AG09319 (cell line): ENCODE data around the gene SF1.
A peak's percentile ranks its signal among the peaks of the same experiment; 100 is the strongest.

ENCODE experiments used
- DNase-seq: peaks from one replicate; pipeline ENCODE4 v3.0.0-alpha.2; 2010; ENCODE audit warnings: low read depth; ENCODE audit errors: extremely low read depth
- TF ChIP-seq, protein P1 (sequence below): IDR thresholded peaks from 2 replicates; pipeline ENCODE4 v1.5.1; 2011; ENCODE audit warnings: low read depth, mild to moderate bottlenecking, inconsistent platforms, low read length, moderate library complexity

Gene SF1

GRCh38 chr11:64792482-64792881, 14.1 kb upstream of the SF1 start:
- TF ChIP-seq, protein P1, sequence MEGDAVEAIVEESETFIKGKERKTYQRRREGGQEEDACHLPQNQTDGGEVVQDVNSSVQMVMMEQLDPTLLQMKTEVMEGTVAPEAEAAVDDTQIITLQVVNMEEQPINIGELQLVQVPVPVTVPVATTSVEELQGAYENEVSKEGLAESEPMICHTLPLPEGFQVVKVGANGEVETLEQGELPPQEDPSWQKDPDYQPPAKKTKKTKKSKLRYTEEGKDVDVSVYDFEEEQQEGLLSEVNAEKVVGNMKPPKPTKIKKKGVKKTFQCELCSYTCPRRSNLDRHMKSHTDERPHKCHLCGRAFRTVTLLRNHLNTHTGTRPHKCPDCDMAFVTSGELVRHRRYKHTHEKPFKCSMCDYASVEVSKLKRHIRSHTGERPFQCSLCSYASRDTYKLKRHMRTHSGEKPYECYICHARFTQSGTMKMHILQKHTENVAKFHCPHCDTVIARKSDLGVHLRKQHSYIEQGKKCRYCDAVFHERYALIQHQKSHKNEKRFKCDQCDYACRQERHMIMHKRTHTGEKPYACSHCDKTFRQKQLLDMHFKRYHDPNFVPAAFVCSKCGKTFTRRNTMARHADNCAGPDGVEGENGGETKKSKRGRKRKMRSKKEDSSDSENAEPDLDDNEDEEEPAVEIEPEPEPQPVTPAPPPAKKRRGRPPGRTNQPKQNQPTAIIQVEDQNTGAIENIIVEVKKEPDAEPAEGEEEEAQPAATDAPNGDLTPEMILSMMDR, result no peak
- DNase-seq, result no peak

DNA sequence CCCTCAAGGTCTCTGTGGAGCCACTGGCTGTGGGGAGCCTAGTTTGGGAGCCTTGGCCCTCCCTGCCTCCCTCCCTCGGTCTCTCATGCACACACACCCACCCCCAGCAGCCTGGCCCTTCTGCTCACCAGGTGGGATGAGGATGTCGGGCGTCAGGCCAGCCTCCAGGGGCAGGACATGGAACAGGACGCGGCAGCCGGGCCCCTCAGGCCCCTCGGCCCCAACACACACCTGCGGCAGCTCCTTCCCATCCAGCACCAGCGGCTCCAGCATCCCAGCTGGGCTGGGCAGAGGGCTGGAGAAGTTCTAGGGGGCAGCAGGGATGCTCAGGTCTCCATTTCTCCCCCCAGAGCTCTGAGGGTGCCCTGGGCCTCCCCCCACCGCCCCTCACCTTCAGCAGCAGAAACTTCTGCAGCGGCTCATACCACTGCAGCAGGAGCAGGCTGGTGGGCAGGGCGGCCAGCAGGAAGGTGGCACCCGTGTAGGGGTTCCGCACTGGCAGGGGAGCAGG, 13.5 kb upstream of the SF1 start:
- TF ChIP-seq, protein P1, result no peak
- no peak for DNase-seq

GRCh38 chr11:64790205-64791095, 12.1 kb upstream of the SF1 start:
- TF ChIP-seq, protein P1, result no peak
- no peak for DNase-seq

GRCh38 chr11:64789331-64790204, 11.2 kb upstream of the SF1 start:
- TF ChIP-seq, protein P1, result no peak
- DNase-seq, result no peak

- TF ChIP-seq, protein P1, result no peak
- DNase-seq, result no peak
These were observed 10.2 kb upstream of the SF1 start for GRCh38 chr11:64788321-64789215.

- TF ChIP-seq, protein P1, result peak; percentile 76
- DNase-seq, result no peak
These were observed 9.4 kb upstream of the SF1 start for GRCh38 chr11:64787526-64788320.
